ENCODE measurements around the gene TAS1R3.

GRCh38 chr1:1377540-1378205 is 46.6 kb downstream of the TAS1R3 start:
- TF ChIP-seq, protein P1, sequence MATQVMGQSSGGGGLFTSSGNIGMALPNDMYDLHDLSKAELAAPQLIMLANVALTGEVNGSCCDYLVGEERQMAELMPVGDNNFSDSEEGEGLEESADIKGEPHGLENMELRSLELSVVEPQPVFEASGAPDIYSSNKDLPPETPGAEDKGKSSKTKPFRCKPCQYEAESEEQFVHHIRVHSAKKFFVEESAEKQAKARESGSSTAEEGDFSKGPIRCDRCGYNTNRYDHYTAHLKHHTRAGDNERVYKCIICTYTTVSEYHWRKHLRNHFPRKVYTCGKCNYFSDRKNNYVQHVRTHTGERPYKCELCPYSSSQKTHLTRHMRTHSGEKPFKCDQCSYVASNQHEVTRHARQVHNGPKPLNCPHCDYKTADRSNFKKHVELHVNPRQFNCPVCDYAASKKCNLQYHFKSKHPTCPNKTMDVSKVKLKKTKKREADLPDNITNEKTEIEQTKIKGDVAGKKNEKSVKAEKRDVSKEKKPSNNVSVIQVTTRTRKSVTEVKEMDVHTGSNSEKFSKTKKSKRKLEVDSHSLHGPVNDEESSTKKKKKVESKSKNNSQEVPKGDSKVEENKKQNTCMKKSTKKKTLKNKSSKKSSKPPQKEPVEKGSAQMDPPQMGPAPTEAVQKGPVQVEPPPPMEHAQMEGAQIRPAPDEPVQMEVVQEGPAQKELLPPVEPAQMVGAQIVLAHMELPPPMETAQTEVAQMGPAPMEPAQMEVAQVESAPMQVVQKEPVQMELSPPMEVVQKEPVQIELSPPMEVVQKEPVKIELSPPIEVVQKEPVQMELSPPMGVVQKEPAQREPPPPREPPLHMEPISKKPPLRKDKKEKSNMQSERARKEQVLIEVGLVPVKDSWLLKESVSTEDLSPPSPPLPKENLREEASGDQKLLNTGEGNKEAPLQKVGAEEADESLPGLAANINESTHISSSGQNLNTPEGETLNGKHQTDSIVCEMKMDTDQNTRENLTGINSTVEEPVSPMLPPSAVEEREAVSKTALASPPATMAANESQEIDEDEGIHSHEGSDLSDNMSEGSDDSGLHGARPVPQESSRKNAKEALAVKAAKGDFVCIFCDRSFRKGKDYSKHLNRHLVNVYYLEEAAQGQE (IDR thresholded peaks at IDR 0.05; ENCODE audit: insufficient read depth in 1 of 2, low read depth in 2 of 2, low read length in 1 of 2): no peak
- no peak for TF ChIP-seq POLR2AphosphoS5 (IDR thresholded peaks at IDR 0.05; ENCODE audit: low read depth, low read length)
- TF ChIP-seq, protein P2, sequence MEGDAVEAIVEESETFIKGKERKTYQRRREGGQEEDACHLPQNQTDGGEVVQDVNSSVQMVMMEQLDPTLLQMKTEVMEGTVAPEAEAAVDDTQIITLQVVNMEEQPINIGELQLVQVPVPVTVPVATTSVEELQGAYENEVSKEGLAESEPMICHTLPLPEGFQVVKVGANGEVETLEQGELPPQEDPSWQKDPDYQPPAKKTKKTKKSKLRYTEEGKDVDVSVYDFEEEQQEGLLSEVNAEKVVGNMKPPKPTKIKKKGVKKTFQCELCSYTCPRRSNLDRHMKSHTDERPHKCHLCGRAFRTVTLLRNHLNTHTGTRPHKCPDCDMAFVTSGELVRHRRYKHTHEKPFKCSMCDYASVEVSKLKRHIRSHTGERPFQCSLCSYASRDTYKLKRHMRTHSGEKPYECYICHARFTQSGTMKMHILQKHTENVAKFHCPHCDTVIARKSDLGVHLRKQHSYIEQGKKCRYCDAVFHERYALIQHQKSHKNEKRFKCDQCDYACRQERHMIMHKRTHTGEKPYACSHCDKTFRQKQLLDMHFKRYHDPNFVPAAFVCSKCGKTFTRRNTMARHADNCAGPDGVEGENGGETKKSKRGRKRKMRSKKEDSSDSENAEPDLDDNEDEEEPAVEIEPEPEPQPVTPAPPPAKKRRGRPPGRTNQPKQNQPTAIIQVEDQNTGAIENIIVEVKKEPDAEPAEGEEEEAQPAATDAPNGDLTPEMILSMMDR (IDR thresholded peaks at IDR 0.05): no peak
- TF ChIP-seq SIN3A (IDR thresholded peaks at IDR 0.05; ENCODE audit: borderline replicate concordance, insufficient read depth, low read depth, low read length): no peak
